H9 (cell line): ENCODE data around the gene ST3GAL6. TPM values are rescaled to one million over a fixed set of nuclear protein-coding genes. Genes with fewer than 3 reads are reported as not detected.

Experiments used
- DNase-seq: peaks from one replicate; pipeline ENCODE4 v3.0.0-alpha.2; 2017
- H2AFZ ChIP-seq: one replicate; pipeline ENCODE4 v1.6.1; 2013; ENCODE audit warnings: mild to moderate bottlenecking, low read length, control low read depth, moderate library complexity
- H2AK5ac ChIP-seq: 2 replicates; pipeline ENCODE4 v1.6.1; 2013; ENCODE audit warnings: low read length, control low read depth, mixed read lengths; ENCODE audit not compliant: insufficient read length
- H2BK120ac ChIP-seq: one replicate; pipeline ENCODE4 v1.6.1; 2013; ENCODE audit warnings: low read depth, mild to moderate bottlenecking, low read length, control low read depth, inconsistent platforms; ENCODE audit not compliant: poor library complexity, severe bottlenecking
- H2BK12ac ChIP-seq: 2 replicates; pipeline ENCODE4 v1.6.1; 2013; ENCODE audit warnings: low read length, control low read depth, mixed read lengths, low read depth; ENCODE audit not compliant: insufficient read length
- H2BK15ac ChIP-seq: 2 replicates; pipeline ENCODE4 v1.6.1; 2013; ENCODE audit warnings: low read depth, low read length, control low read depth
- H2BK20ac ChIP-seq: one replicate; pipeline ENCODE4 v1.6.1; 2013; ENCODE audit warnings: low read depth, mild to moderate bottlenecking, low read length, control low read depth, inconsistent platforms; ENCODE audit not compliant: poor library complexity, severe bottlenecking
- H2BK5ac ChIP-seq: 2 replicates; pipeline ENCODE4 v1.6.1; 2013; ENCODE audit warnings: low read length, control low read depth, mixed read lengths; ENCODE audit not compliant: insufficient read length
- H3K14ac ChIP-seq: 2 replicates; pipeline ENCODE4 v1.6.1; 2013; ENCODE audit warnings: low read length, control low read depth; ENCODE audit not compliant: insufficient read depth
- H3K18ac ChIP-seq: 2 replicates; pipeline ENCODE4 v1.6.1; 2013; ENCODE audit warnings: low read depth, mild to moderate bottlenecking, mixed read lengths, low read length, control low read depth; ENCODE audit not compliant: insufficient read length
- H3K23ac ChIP-seq: 2 replicates; pipeline ENCODE4 v1.6.1; 2013; ENCODE audit warnings: low read length, control low read depth, mixed read lengths, low read depth; ENCODE audit not compliant: insufficient read length
- H3K23me2 ChIP-seq: 2 replicates; pipeline ENCODE4 v1.6.1; 2013; ENCODE audit warnings: low read depth, mild to moderate bottlenecking, mixed read lengths, low read length, control low read depth; ENCODE audit not compliant: insufficient read length, poor library complexity, severe bottlenecking
- H3K27ac ChIP-seq: 2 replicates; pipeline ENCODE4 v1.5.1; 2013; ENCODE audit warnings: low read length, control low read depth, mixed read lengths, low read depth; ENCODE audit not compliant: insufficient read length
- H3K27me3 ChIP-seq: 2 replicates; pipeline ENCODE4 v1.6.1; 2013; ENCODE audit warnings: low read length, control low read depth, inconsistent platforms; ENCODE audit not compliant: insufficient read depth
- H3K4ac ChIP-seq: 2 replicates; pipeline ENCODE4 v1.6.1; 2013; ENCODE audit warnings: low read depth, mild to moderate bottlenecking, control low read depth, inconsistent platforms, low read length, moderate library complexity
- H3K4me1 ChIP-seq: 2 replicates; pipeline ENCODE4 v1.6.1; 2013; ENCODE audit warnings: low read length, control low read depth, inconsistent platforms; ENCODE audit not compliant: insufficient read depth
- H3K4me2 ChIP-seq: 2 replicates; pipeline ENCODE4 v1.6.1; 2013; ENCODE audit warnings: low read length, control low read depth, mixed read lengths; ENCODE audit not compliant: insufficient read length, insufficient read depth
- H3K56ac ChIP-seq: 2 replicates; pipeline ENCODE4 v1.6.1; 2013; ENCODE audit warnings: low read depth, mild to moderate bottlenecking, mixed read lengths, low read length, control low read depth; ENCODE audit not compliant: insufficient read length
- H3K79me1 ChIP-seq: 2 replicates; pipeline ENCODE4 v1.6.1; 2013; ENCODE audit warnings: low read depth, mild to moderate bottlenecking, moderate library complexity, low read length, control low read depth, inconsistent platforms; ENCODE audit not compliant: insufficient read depth, poor library complexity, severe bottlenecking
- H3K79me2 ChIP-seq: 2 replicates; pipeline ENCODE4 v1.6.1; 2013; ENCODE audit warnings: low read length, control low read depth, inconsistent platforms; ENCODE audit not compliant: insufficient read depth
- H3K9ac ChIP-seq: 2 replicates; pipeline ENCODE4 v1.6.1; 2013; ENCODE audit warnings: low read length, control low read depth, mixed read lengths; ENCODE audit not compliant: insufficient read length; ENCODE audit errors: extremely low read depth
- H3K9me3 ChIP-seq: one replicate; pipeline ENCODE4 v1.6.1; 2013; ENCODE audit warnings: low read depth, low read length, inconsistent platforms; ENCODE audit not compliant: control insufficient read depth
- H3T11ph ChIP-seq: one replicate; pipeline ENCODE4 v1.6.1; 2013; ENCODE audit warnings: mild to moderate bottlenecking, low read length, control low read depth, inconsistent platforms
- H4K20me1 ChIP-seq: one replicate; pipeline ENCODE4 v1.6.1; 2013; ENCODE audit not compliant: control insufficient read depth, insufficient read length, insufficient read depth
- H4K5ac ChIP-seq: 2 replicates; pipeline ENCODE4 v1.6.1; 2013; ENCODE audit warnings: low read depth, mild to moderate bottlenecking, mixed read lengths, low read length, control low read depth; ENCODE audit not compliant: insufficient read length
- H4K8ac ChIP-seq: replicated peaks from 2 replicates; pipeline ENCODE4 v1.6.1; 2013; ENCODE audit warnings: low read length, control low read depth, mixed read lengths, low read depth; ENCODE audit not compliant: insufficient read length
- H4K91ac ChIP-seq: 2 replicates; pipeline ENCODE4 v1.6.1; 2013; ENCODE audit warnings: low read depth, mild to moderate bottlenecking, moderate library complexity, mixed read lengths, low read length, control low read depth; ENCODE audit not compliant: insufficient read length
- H3K27ac Mint-ChIP-seq, 3 experiments: 2 replicates in 2 of 3; 3 replicates in 1 of 3; pipeline ENCODE4 v1.8.0; 2020 to 2021; ENCODE audit warnings: mixed read lengths in 3 of 3, mild to moderate bottlenecking in 1 of 3, moderate library complexity in 1 of 3
- H3K27me3 Mint-ChIP-seq: 2 replicates; pipeline ENCODE4 v1.8.0; 2021; ENCODE audit warnings: low read depth, mild to moderate bottlenecking, moderate library complexity, mixed read lengths
- H3K36me3 Mint-ChIP-seq, 3 experiments: 2 replicates in 2 of 3; 3 replicates in 1 of 3; pipeline ENCODE4 v1.8.0; 2020 to 2021; ENCODE audit warnings: low read depth in 3 of 3, mixed read lengths in 3 of 3; ENCODE audit not compliant: insufficient read depth in 1 of 3
- H3K4me1 Mint-ChIP-seq, 2 experiments: 2 replicates each; pipeline ENCODE4 v1.8.0; 2020; ENCODE audit warnings: mixed read lengths in 2 of 2
- H3K4me3 Mint-ChIP-seq, 2 experiments: 2 replicates in 1 of 2; 3 replicates in 1 of 2; pipeline ENCODE4 v1.8.0; 2020 to 2021; ENCODE audit warnings: mild to moderate bottlenecking in 2 of 2, mixed read lengths in 2 of 2, moderate library complexity in 1 of 2
- H3K9me3 Mint-ChIP-seq, 2 experiments: 2 replicates in 1 of 2; 3 replicates in 1 of 2; pipeline ENCODE4 v1.8.0; 2020; ENCODE audit warnings: mild to moderate bottlenecking in 2 of 2, mixed read lengths in 2 of 2, moderate library complexity in 1 of 2
- CTCF ChIP-seq: fragments of 200-600 bp; sonication (generic); conservative IDR thresholded peaks from 3 replicates; pipeline ENCODE4 v1.8.0; 2021; ENCODE audit warnings: antibody characterized with exemption, mild to moderate bottlenecking
- total RNA-seq: library from RNA; stranded (reverse); gene quantifications from 2 replicates; pipeline ENCODE4 v1.2.1, GENCODE V29; 2021

Gene ST3GAL6
- total RNA-seq, 1 experiment from 2014 or later, result 6.4 TPM

- Mint-ChIP-seq H3K4me3 (no peak overlapping the region), H3K9me3 (no peaks in the 10 kb centered on the region), H3K36me3 (no peaks in the 10 kb centered on the region; a peak in 1 of 7 replicates), H3K27me3 (no peaks in the 10 kb centered on the region), H3K4me1 (no peaks in the 10 kb centered on the region), H3K27ac (no peak overlapping the region)
- Histone ChIP-seq H3K4me2 (no peak overlapping the region), H3K14ac (no peak overlapping the region), H3K27me3 (no peaks in the 10 kb centered on the region), H2BK20ac (no peak overlapping the region), H3T11ph (no peak overlapping the region), H4K91ac (no peak overlapping the region), H2BK12ac (no peak overlapping the region), H3K79me1 (no peaks in the 10 kb centered on the region), H3K27ac (no peak overlapping the region), H3K56ac (no peak overlapping the region), H2AK5ac (no peak overlapping the region), H2BK5ac (no peak overlapping the region), H2BK120ac (no peak overlapping the region), H4K8ac (no peak overlapping the region), H3K9me3 (no peaks in the 10 kb centered on the region), H3K9ac (no peak overlapping the region), H3K4me1 (no peaks in the 10 kb centered on the region; the same call in 1 of the 2 replicates), H3K23me2 (no peaks in the 10 kb centered on the region), H3K4ac (no peak overlapping the region), H4K20me1 (no peaks in the 10 kb centered on the region), H3K23ac (no peak overlapping the region), H4K5ac (no peak overlapping the region), H2AFZ (no peak overlapping the region), H3K18ac (no peak overlapping the region), H2BK15ac (no peak overlapping the region), H3K79me2 (no peaks in the 10 kb centered on the region)
- no peak for TF ChIP-seq CTCF
- DNase-seq, result no peak
Measured at GRCh38 chr3:98777801-98778220, 14.7 kb downstream of the ST3GAL6 start.
